Hypothalamus (tissue), 51 donors: ENCODE results near the gene MMP24.
"Not testable (repeated sequence)": the region's sequence is repeated elsewhere in the genome, so short reads cannot be mapped to it uniquely, and the experiment has no call there.

Source experiments
- DNase-seq, 51 donors: peaks; one replicate each; lab custom pipeline; 2025; lab: John Stamatoyannopoulos, UW

The MMP24 gene

GRCh38 chr20:35226126-35226883 lies at the start of gene MMP24:
Gene MMP24, plus strand, starts transcription at chr20:35226690. Its CDS starts 49 bp downstream, at chr20:35226739.
- peak in 2 of 51 donors; percentile 1 to 8 for DNase-seq

- DNase-seq: no peak
Measured at GRCh38 chr20:35179292-35180212, 46.9 kb upstream of the MMP24 start.

- no peak for DNase-seq
Measured at GRCh38 chr20:35180266-35180665, 46.2 kb upstream of the MMP24 start.

- no peak for DNase-seq
Measured at GRCh38 chr20:35181731-35182130, 44.8 kb upstream of the MMP24 start.

- not testable (repeated sequence) for DNase-seq
Measured at GRCh38 chr20:35186691-35187289, 39.7 kb upstream of the MMP24 start.

GRCh38 chr20:35187584-35188190 lies 38.8 kb upstream of the MMP24 start:
- DNase-seq: no peak

GRCh38 chr20:35189223-35189622 lies 37.3 kb upstream of the MMP24 start:
- not testable (repeated sequence) for DNase-seq

- DNase-seq: no peak
Measured at GRCh38 chr20:35190556-35190955, 35.9 kb upstream of the MMP24 start.

- DNase-seq: no peak
Measured at GRCh38 chr20:35191419-35192117, 34.9 kb upstream of the MMP24 start.

- DNase-seq: no peak
Measured at GRCh38 chr20:35192118-35192872, 34.2 kb upstream of the MMP24 start.

GRCh38 chr20:35193031-35193791 lies 33.3 kb upstream of the MMP24 start:
- DNase-seq: not testable (repeated sequence)

GRCh38 chr20:35196313-35196712 lies 30.2 kb upstream of the MMP24 start:
- no peak for DNase-seq

GRCh38 chr20:35199740-35200139 lies 26.8 kb upstream of the MMP24 start:
- no peak for DNase-seq

- DNase-seq: no peak
Measured at GRCh38 chr20:35200267-35200666, 26.2 kb upstream of the MMP24 start.

GRCh38 chr20:35201467-35201866 lies 25.0 kb upstream of the MMP24 start:
- not testable (repeated sequence) for DNase-seq

- DNase-seq: no peak
Measured at GRCh38 chr20:35206802-35207201, 19.7 kb upstream of the MMP24 start.

- peak in 41 of 51 donors; percentile 1 to 84 (median 42) for DNase-seq
Measured at GRCh38 chr20:35207950-35208611, 18.4 kb upstream of the MMP24 start.
